ENCODE measurements around the gene SRD5A3. TPM values are rescaled to one million over a fixed set of nuclear protein-coding genes. Genes with fewer than 3 reads are reported as not detected.

The SRD5A3 gene
- total RNA-seq, 1 experiment from 2014 or later: 7.3 TPM

- ChIA-PET CTCF (no interaction called here), POLR2A (ENCODE audit: unreplicated experiment) (no interaction called here)
- Histone ChIP-seq H3K4me2 (no peak overlapping the region), H4K20me1 (ENCODE audit: insufficient read depth) (peaks cover 7% of the 10 kb centered on the region; the same call in 1 of the 2 replicates), H3K4me1 (replicated peaks; ENCODE audit: insufficient read depth) (no peaks in the 10 kb centered on the region), H3K27me3 (ENCODE audit: insufficient read depth, low read depth) (no peaks in the 10 kb centered on the region), H3K36me3 (ENCODE audit: low read depth) (peaks cover 14% of the 10 kb centered on the region; the same call in 1 of the 2 replicates), H3K4me3 (no peak overlapping the region), H2AFZ (no peak overlapping the region), H3K9me2 (ENCODE audit: insufficient read depth) (no peaks in the 10 kb centered on the region), H3K79me2 (ENCODE audit: low read depth) (peaks cover 11% of the 10 kb centered on the region; the same call in 1 of the 2 replicates), H3K27ac (no peak overlapping the region), H3K9me3 (ENCODE audit: insufficient read depth, low read depth) (no peaks in the 10 kb centered on the region), H3F3A (ENCODE audit: insufficient read depth, low read depth) (no peaks in the 10 kb centered on the region)
- DNase-seq: no peak
- intact Hi-C loops (cut with micrococcal nuclease; ENCODE audit: unreplicated experiment): no loop called here
- TF ChIP-seq EZH2 (IDR thresholded peaks at IDR 0.05; ENCODE audit: low read depth): no peak
- no TSS peak for BruUV-seq (replicated peaks)
Observed at GRCh38 chr4:55416176-55416575, 70.1 kb downstream of the SRD5A3 start.

Other genes with a start within 250 kb of the SRD5A3 start
- gene KDR, start 220.6 kb upstream of the SRD5A3 start, total RNA-seq (2021): 0.09 and 0.20 TPM in 2 replicates
- 61.4 and 61.8 TPM in 2 replicates for gene TMEM165, start 49.7 kb downstream of the SRD5A3 start, total RNA-seq (2021)
- gene CLOCK, start 200.7 kb downstream of the SRD5A3 start, total RNA-seq (2021): 13.3 and 19.4 TPM in 2 replicates
- not detected in 2 replicates for gene PDCL2, start 246.0 kb downstream of the SRD5A3 start, total RNA-seq (2021)